Prostate gland (tissue), 2 donors: ENCODE results near the gene RBM19. TPM values are rescaled to one million over a fixed set of nuclear protein-coding genes. Genes with fewer than 3 reads are reported as not detected.
"Not testable (repeated sequence)": the region's sequence is repeated elsewhere in the genome, so short reads cannot be mapped to it uniquely, and the experiment has no call there.

Experiments used
- DNase-seq: peaks from one replicate; pipeline ENCODE4 v3.0.0-alpha.2; 2019; ENCODE audit warnings: low spot score
- H3K27ac ChIP-seq, 2 donors: fragments of 200-600 bp; sonication (generic); 2 replicates each; pipeline ENCODE4 v1.5.1; 2017 to 2019
- H3K27me3 ChIP-seq: fragments of 200-600 bp; sonication (generic); replicated peaks from 2 replicates; pipeline ENCODE4 v1.5.1; 2019; ENCODE audit not compliant: insufficient read depth
- H3K36me3 ChIP-seq, 2 donors: fragments of 200-600 bp; sonication (generic); 1 replicate in 1 of 2; 2 replicates in 1 of 2; pipeline versions ENCODE4 v1.5.1 to v1.8.1; 2017 to 2019
- H3K4me1 ChIP-seq: fragments of 200-600 bp; sonication (generic); replicated peaks from 2 replicates; pipeline ENCODE4 v1.5.1; 2019
- H3K4me3 ChIP-seq, 2 donors: fragments of 200-600 bp; sonication (generic); 2 replicates each; pipeline ENCODE4 v1.5.1; 2017 to 2019
- H3K9me3 ChIP-seq: fragments of 200-600 bp; sonication (generic); 2 replicates; pipeline ENCODE4 v1.5.1; 2017
- CTCF ChIP-seq, 4 experiments: fragments of 200-600 bp in 2 of 4; fragments of 450-650 bp in 2 of 4; sonication (generic) in 2 of 4; IDR thresholded peaks; 1 replicate in 3 of 4; 2 replicates in 1 of 4; pipeline ENCODE4 v1.5.1; 2016 to 2019; ENCODE audit warnings: antibody characterized with exemption in 4 of 4, mild to moderate bottlenecking in 2 of 4, moderate library complexity in 2 of 4
- POLR2A ChIP-seq: fragments of 450-650 bp; IDR thresholded peaks from one replicate; pipeline ENCODE4 v1.6.1; 2016; ENCODE audit warnings: antibody characterized with exemption, mild to moderate bottlenecking
- POLR2AphosphoS5 ChIP-seq: sonication (generic); formaldehyde crosslinking; IDR thresholded peaks from one replicate; pipeline ENCODE4 v1.6.1; 2017; ENCODE audit warnings: antibody characterized with exemption
- WGBS: methylation state at CpG from one replicate; pipeline ENCODE4 v1.1.5; 2018; 5-methylcytosine and 5-hydroxymethylcytosine counted together
- intact Hi-C: fragments of 100-400 bp; cut with DNase I; formaldehyde crosslinking; loops from one replicate; pipeline ENCODE4 v1.14.2; 2022
- total RNA-seq, 2 donors: library from RNA; depleted of rRNA; stranded (reverse); fragments of >200 nt; gene quantifications; one replicate each; pipeline ENCODE4 v1.1.0, GENCODE V29; 2016

The RBM19 gene
- total RNA-seq, 2 donors from 2014 or later, result 27.2 to 49.9 TPM

- TF ChIP-seq POLR2A (no peak), CTCF (IDR thresholded peaks at IDR 0.05) (no peak), POLR2AphosphoS5 (no peak)
- H3K27ac ChIP-seq, result no peak overlapping the region
- no peak overlapping the region for H3K4me3 ChIP-seq
- no peaks in the 10 kb centered on the region for H3K9me3 ChIP-seq
- H3K36me3 ChIP-seq, result no peaks in the 10 kb centered on the region
- no peaks in the 10 kb centered on the region for H3K27me3 ChIP-seq
- H3K4me1 ChIP-seq, result no peaks in the 10 kb centered on the region
- intact Hi-C loops, result no loop called here
- 75% methylated on average over 4 of the region's 4 CpGs for WGBS
- DNase-seq, result no peak
These were observed 147.8 kb downstream of the RBM19 start for GRCh38 chr12:113818283-113818682.

- Histone ChIP-seq H3K4me3 (no peak overlapping the region), H3K4me1 (no peaks in the 10 kb centered on the region), H3K36me3 (no peaks in the 10 kb centered on the region), H3K27me3 (no peaks in the 10 kb centered on the region), H3K9me3 (no peaks in the 10 kb centered on the region), H3K27ac (no peak overlapping the region)
- intact Hi-C loops, result no loop called here
- no peak for TF ChIP-seq CTCF (IDR thresholded peaks at IDR 0.05)
- WGBS, result 81% methylated on average over 16 of the region's 16 CpGs
- DNase-seq, result no peak
These were observed 149.3 kb downstream of the RBM19 start for GRCh38 chr12:113816866-113817265.

- no peak for DNase-seq
- no peaks in the 10 kb centered on the region for H3K4me1 ChIP-seq
- no peak overlapping the region for H3K4me3 ChIP-seq
- no peaks in the 10 kb centered on the region for H3K9me3 ChIP-seq
- intact Hi-C loops, result no loop called here
- H3K36me3 ChIP-seq, result no peaks in the 10 kb centered on the region
- no peak overlapping the region for H3K27ac ChIP-seq
- H3K27me3 ChIP-seq, result no peaks in the 10 kb centered on the region
- WGBS, result 81% methylated on average over 5 of the region's 5 CpGs
- TF ChIP-seq POLR2A (no peak), CTCF (IDR thresholded peaks at IDR 0.05) (no peak), POLR2AphosphoS5 (no peak)
These were observed 151.1 kb downstream of the RBM19 start for GRCh38 chr12:113815031-113815430.

- H3K27ac ChIP-seq, result no peak overlapping the region
- DNase-seq, result no peak
- H3K4me3 ChIP-seq, result no peak overlapping the region
- TF ChIP-seq POLR2AphosphoS5, result no peak
- TF ChIP-seq POLR2A, result no peak
- TF ChIP-seq CTCF (IDR thresholded peaks at IDR 0.05), result no peak
- intact Hi-C loops, result no loop called here
- no peaks in the 10 kb centered on the region for H3K36me3 ChIP-seq
- H3K4me1 ChIP-seq, result no peaks in the 10 kb centered on the region
- no peaks in the 10 kb centered on the region for H3K27me3 ChIP-seq
- WGBS, result 95% methylated on average over 6 of the region's 6 CpGs
- no peaks in the 10 kb centered on the region for H3K9me3 ChIP-seq
These were observed 152.9 kb downstream of the RBM19 start for GRCh38 chr12:113813229-113813541.

- no peaks in the 10 kb centered on the region for H3K36me3 ChIP-seq
- no peaks in the 10 kb centered on the region for H3K4me1 ChIP-seq
- H3K27ac ChIP-seq, result no peak overlapping the region
- intact Hi-C loops, result no loop called here
- DNase-seq, result no peak
- 87% methylated on average over 16 of the region's 16 CpGs for WGBS
- H3K27me3 ChIP-seq, result no peaks in the 10 kb centered on the region
- H3K9me3 ChIP-seq, result no peaks in the 10 kb centered on the region
- TF ChIP-seq POLR2A (no peak), POLR2AphosphoS5 (no peak), CTCF (IDR thresholded peaks at IDR 0.05) (no peak)
- H3K4me3 ChIP-seq, result no peak overlapping the region
These were observed 153.5 kb downstream of the RBM19 start for GRCh38 chr12:113812411-113813228.

- H3K27ac ChIP-seq, H3K4me1 ChIP-seq, H3K27me3 ChIP-seq, H3K9me3 ChIP-seq, H3K36me3 ChIP-seq, DNase-seq, H3K4me3 ChIP-seq, intact Hi-C loops: not testable (repeated sequence)
- WGBS, result 95% methylated on average over 17 of the region's 17 CpGs
These were observed 156.5 kb downstream of the RBM19 start for GRCh38 chr12:113809462-113810220.
